H1 (cell line): ENCODE results near the gene GPR61.

Experiments used
- BRCA1 ChIP-seq: IDR thresholded peaks from 2 replicates; pipeline ENCODE4 v1.6.1; 2012; ENCODE audit warnings: low read depth, low read length, improper control_type of control experiment
- CHD2 ChIP-seq: IDR thresholded peaks from 2 replicates; pipeline ENCODE4 v1.6.1; 2012; ENCODE audit warnings: low read length, improper control_type of control experiment
- CREB1 ChIP-seq: IDR thresholded peaks from 2 replicates; pipeline ENCODE4 v1.6.1; 2012; ENCODE audit warnings: inconsistent platforms
- CTCF ChIP-seq, 3 experiments: IDR thresholded peaks; 1 replicate in 2 of 3; 2 replicates in 1 of 3; pipeline versions ENCODE4 v1.5.1 to v1.6.1; 2011; ENCODE audit warnings: low read length in 3 of 3, mild to moderate bottlenecking in 3 of 3, inconsistent platforms in 2 of 3, low read depth in 1 of 3, moderate library complexity in 1 of 3; ENCODE audit not compliant: insufficient read depth in 1 of 3; ENCODE audit errors: control extremely low read depth in 1 of 3
- EGR1 ChIP-seq: IDR thresholded peaks from 2 replicates; pipeline ENCODE4 v1.6.1; 2011; ENCODE audit warnings: low read depth, low read length, borderline replicate concordance
- EZH2 ChIP-seq: fragments of 200-600 bp; sonication (generic); IDR thresholded peaks from 2 replicates; pipeline ENCODE4 v1.7.1; 2012; ENCODE audit warnings: low read depth, mild to moderate bottlenecking, moderate library complexity, low read length, inconsistent platforms; ENCODE audit not compliant: severe bottlenecking
- GABPA ChIP-seq: IDR thresholded peaks from 2 replicates; pipeline ENCODE4 v1.6.1; 2011; ENCODE audit warnings: mild to moderate bottlenecking, low read length, moderate library complexity, borderline replicate concordance; ENCODE audit not compliant: insufficient read depth
- KDM5A ChIP-seq: fragments of 200-600 bp; IDR thresholded peaks from 2 replicates; pipeline ENCODE4 v1.7.1; 2012; ENCODE audit warnings: mild to moderate bottlenecking, low read length, inconsistent platforms, mixed read lengths
- MAFK ChIP-seq: IDR thresholded peaks from 2 replicates; pipeline ENCODE4 v1.6.1; 2012; ENCODE audit warnings: low read depth, mild to moderate bottlenecking, improper control_type of control experiment, low read length
- POLR2A ChIP-seq, 2 experiments: IDR thresholded peaks; 1 replicate in 1 of 2; 2 replicates in 1 of 2; pipeline ENCODE4 v1.6.1; 2011; ENCODE audit warnings: low read depth in 2 of 2, low read length in 2 of 2, mild to moderate bottlenecking in 2 of 2; ENCODE audit errors: control extremely low read depth in 1 of 2
- POLR2AphosphoS5 ChIP-seq: IDR thresholded peaks from 2 replicates; pipeline ENCODE4 v1.6.1; 2011; ENCODE audit warnings: low read depth, low read length
- RFX5 ChIP-seq: IDR thresholded peaks from 2 replicates; pipeline ENCODE4 v1.6.1; 2011; ENCODE audit warnings: low read depth, low read length, improper control_type of control experiment, borderline replicate concordance
- SIN3A ChIP-seq, 2 experiments: IDR thresholded peaks in 1 of 2; conservative IDR thresholded peaks in 1 of 2; 2 replicates each; pipeline ENCODE4 v1.6.1; 2011 to 2012; ENCODE audit warnings: low read length in 2 of 2, improper control_type of control experiment in 1 of 2, low read depth in 1 of 2, mild to moderate bottlenecking in 1 of 2
- ZNF274 ChIP-seq: IDR thresholded peaks from 2 replicates; pipeline ENCODE4 v1.7.0; 2012; ENCODE audit warnings: low read length, borderline replicate concordance; ENCODE audit errors: extremely low read depth

GRCh38 chr1:109537450-109538178 is 2.1 kb upstream of the GPR61 start:
- TF ChIP-seq KDM5A: no peak
- TF ChIP-seq CTCF (IDR thresholded peaks at IDR 0.05; ENCODE audit: control extremely low read depth in 1 of 3, insufficient read depth in 1 of 3, low read depth in 1 of 3, low read length in 3 of 3): no peak
- no peak for TF ChIP-seq BRCA1
- no peak for TF ChIP-seq ZNF274
- no peak for TF ChIP-seq MAFK
- TF ChIP-seq POLR2A (IDR thresholded peaks at IDR 0.05; ENCODE audit: control extremely low read depth in 1 of 2, low read depth in 2 of 2, low read length in 2 of 2): no peak
- TF ChIP-seq SIN3A (conservative IDR thresholded peaks at IDR 0.05 in 1 of 2, IDR thresholded peaks at IDR 0.05 in 1 of 2; ENCODE audit: low read depth in 1 of 2, low read length in 2 of 2): no peak
- TF ChIP-seq EGR1: no peak
- TF ChIP-seq EZH2: no peak
- no peak for TF ChIP-seq POLR2AphosphoS5
- no peak for TF ChIP-seq CREB1
- TF ChIP-seq CHD2: no peak
- no peak for TF ChIP-seq RFX5
- no peak for TF ChIP-seq GABPA
